Stimulated activated CD8-positive, alpha-beta memory T cell treated with anti-CD3 and anti-CD28 coated beads, Interleukin-4, amount 100 ng/mL, for 24 hours (primary cell): ENCODE results near the gene ARMC3.
"Not testable (repeated sequence)": the region's sequence is repeated elsewhere in the genome, so short reads cannot be mapped to it uniquely, and the experiment has no call there.

ENCODE experiments used
- DNase-seq: peaks from one replicate; pipeline ENCODE4 v3.0.0-alpha.2; 2020; ENCODE audit warnings: low read depth

The ARMC3 gene

DNA sequence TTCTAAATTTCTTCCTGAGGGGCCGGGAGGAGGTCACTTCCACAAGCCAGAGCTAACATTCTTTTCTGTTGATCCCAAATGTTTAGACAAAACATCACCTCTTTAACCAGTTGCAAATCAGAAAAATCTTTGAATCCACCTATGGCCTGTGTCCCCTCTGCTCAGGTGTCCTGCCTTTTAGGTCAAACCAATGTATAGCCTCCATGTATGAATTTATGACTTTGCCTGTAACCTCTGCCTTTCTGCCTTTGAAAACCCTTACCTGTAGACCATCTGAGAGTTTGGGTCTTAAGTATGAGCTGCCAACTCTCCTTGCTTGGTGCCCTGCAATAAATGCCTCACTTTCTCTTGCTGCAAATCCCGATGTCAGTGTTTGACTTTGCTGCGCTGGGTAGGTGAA, 123.4 kb downstream of the ARMC3 start:
- DNase-seq: no peak

DNA sequence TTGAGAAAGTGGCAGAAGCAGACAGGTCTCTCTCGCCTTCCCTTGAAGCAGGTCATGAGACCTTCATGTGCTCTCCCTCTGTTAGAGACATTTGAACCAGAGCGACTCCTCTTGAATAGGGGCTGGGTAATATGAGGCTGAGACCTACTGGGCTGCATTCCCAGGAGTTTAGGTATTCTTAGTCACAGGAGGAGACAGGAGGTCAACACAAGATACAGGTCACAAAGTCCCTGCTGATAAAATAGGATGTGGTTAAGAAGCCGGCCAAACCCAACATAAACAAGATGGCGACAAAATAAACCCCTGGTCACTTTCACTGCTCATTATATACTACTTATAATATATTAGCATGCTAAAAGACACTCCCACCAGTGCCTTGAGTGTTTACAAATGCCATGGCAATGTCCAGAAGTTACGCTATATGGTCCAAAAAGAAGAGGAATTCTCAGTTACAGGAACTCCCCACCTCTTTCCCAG, 124.0 kb downstream of the ARMC3 start:
- no peak for DNase-seq

DNA sequence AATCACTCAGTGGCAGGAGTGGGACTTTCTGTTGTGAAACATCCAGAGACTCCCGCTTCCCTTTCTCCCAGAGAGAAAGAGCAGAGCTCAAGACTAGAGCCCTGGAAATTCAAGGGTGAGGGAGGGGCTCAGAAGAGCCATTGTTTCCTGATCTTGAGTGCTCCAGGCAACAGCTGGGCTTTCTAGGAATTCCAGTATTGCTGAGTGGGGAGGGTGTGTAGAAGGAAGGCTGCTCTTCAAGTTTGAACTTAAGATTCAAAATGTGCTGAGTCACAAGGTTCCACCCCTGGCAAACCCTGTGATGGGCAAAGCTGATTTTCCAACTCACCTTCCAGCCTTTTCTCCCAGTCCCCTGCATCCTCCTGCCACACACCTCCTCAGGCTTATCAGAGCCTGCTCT, 125.2 kb downstream of the ARMC3 start:
- DNase-seq: no peak

DNA sequence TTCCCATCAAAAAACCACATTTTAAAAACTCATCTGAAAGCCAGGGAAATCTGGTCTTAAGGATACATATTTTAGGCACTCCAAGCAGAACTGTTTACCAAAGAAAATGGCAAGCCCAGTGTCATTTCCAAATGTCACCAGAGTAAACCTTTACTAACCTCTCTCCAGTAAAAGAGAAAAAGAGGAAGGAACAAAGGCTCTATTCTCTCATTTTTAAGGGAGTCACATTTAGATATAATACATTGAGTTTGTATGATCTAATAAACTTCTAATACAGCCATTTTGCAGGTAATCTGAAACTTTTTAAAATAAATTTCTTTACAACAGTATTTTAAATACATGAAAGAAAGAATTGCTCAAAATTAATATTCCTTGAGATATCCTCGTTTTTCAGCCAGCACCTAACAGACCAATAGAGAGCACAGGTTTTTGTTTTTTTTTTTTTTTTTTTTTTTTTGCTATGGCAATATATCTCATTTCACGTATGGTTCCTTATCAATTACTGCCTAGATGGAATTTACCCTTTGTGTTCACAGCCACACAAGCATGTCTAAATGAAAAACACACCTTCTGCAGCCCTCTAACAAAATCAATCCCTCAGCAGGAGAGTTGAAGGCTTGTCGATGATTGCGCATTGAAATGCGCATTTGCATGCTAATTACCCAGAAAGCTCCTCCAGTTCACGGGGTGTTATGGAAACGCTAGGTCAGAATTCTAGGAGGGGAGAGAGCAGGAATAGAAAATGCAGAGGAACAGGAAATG, 127.8 kb downstream of the ARMC3 start:
- DNase-seq: no peak

DNA sequence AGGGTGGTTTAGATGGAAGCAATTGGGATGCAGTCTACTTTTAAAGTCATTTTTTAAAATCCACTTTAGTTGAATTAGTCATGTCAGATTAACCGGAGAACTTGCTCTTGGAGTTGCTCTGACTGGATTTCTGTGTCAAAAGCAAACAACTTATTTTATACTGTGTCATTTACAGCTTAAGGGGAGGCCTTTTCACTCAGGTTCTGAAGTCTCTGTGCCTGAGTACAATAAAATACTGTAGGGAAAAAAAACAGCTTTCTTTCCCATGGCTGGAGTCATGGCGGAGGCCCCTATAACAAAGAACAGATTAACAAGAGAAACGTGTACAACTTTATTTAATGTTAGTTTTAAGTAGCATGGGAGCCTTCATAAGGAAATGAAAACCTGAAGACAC, 128.3 kb downstream of the ARMC3 start:
- no peak for DNase-seq

DNA sequence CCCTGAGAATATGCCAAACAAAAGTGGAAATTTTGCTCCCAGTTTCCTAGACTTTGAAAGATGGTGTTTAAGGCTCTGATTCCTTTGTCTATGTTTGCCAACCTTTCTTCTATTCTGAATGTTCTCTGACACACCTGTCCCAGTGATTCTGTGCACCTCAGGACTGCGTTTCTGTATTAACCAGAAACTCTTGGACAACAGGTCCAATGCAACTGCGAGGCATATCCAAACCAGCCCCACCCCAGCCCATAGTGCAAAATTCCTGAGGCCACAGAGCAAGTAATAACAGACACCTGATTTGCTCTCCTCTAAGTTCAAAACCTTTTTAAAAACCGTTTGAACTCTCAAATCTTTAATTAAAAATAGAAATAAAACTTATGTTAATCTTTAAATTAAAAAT, 130.5 kb downstream of the ARMC3 start:
- no peak for DNase-seq

DNA sequence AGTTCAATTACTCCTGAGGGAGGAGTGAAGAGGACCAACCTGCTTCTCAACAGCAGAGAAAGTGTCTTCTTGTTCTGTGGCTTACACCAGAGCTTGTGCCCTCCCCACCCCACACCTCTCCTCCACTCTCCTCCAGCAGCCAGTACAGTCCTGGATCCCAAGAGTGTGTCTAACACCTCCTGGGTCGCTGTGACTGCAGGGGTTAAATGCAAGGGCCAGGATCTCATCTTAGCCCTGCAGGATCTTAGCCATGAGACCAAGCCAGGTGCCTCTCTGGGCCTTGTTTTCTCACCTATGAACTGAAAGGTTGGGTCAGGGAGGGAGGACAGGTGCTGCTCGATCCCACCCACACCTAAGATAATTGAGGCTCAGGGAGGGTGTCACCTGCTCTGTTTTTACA, 133.1 kb downstream of the ARMC3 start:
- DNase-seq: no peak

DNA sequence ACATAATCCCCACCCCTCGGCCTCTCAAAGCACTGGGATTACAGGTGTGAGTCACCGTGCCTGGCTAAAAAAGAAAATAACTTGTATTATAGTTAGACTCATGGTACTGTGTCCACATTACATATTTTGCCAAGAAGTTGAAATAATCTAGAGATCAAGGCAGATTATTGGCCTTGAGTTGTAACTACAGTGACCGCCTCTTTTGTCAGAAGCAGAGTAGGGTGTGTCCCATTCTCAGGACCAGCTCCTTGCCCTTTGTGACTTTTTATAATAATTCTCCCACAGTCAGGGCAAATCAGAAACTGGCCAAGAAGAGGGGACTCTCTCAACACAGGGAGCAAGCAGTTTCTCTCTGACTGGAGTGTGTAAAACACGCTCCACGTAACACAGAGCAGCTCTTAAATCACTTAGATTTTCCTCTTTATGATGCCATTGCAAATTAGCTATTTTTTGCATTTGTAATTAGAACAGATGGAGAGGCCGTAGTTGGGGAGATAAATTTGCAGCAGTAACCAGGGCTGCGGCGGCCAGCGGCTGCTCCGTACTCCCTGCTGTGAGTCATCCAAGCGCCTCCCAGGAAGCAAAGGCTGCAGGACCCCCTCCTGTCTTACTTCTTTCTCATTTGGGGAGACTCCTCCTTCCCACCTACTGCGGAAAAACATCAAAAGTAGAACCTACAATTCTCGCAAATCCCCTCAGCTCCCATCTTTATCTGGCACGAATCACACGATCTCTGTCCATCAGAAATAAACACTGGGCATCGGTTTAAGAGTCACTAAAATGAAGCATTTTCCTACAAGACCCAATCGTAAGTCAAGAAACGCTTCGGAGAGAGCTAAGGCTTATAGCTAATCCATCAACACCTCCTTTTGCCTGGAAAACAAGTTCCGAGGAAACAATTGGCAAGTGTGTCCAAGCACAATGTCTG, 135.5 kb downstream of the ARMC3 start:
- no peak for DNase-seq

DNA sequence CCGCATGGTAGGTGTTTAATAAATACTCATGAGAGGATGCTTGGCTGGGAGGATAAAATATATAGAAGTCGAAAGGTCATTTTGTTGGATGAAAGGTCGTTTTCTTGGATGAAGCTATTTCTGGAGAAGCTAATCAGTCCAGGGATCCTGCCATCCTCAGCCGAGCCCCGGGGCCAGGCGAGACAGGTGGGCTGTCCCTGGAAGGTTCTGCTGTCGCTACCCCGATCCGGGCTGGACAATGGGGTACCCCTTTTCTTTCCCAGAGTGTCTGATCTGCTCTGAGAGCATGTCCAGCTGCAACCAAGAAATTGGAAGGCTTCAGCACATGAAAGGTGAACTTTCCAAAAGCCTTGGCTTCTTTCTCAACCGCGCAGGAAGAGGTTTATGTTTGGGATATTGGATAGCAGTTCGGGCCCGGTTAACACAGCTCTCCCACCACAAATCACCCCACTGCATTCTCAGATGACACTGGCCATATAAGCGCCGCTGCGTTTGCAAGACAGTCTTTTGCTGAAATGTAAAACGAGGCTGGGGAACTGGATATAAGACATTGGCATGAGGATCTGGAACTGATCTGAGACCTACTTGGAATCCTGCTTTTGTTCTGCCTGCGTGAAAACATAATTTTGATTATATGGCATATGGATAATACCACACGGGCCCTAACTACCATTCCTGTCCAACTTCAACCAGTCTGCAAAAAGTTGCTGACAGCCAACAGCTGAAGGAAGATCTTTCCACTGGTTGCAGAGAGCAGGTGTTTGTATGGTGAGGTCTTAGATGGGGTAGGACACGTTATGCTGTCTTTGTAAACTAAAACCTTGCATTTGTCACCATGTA, 136.3 kb downstream of the ARMC3 start:
- no peak for DNase-seq

DNA sequence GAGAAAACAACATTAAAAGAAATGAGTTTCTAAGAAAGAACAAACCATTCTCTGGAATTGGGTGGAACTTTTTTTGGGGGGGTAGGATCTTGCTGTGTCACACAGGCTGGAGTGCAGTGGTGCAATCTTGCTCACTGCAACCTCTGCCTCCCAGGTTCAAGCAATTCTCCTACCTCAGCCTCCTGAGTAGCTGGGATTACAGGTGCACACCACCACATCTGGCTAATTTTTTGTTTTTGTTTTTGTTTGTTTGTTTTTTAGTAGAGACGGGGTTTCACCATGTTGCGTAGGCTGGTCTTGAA, 136.9 kb downstream of the ARMC3 start:
- DNase-seq: not testable (repeated sequence)

DNA sequence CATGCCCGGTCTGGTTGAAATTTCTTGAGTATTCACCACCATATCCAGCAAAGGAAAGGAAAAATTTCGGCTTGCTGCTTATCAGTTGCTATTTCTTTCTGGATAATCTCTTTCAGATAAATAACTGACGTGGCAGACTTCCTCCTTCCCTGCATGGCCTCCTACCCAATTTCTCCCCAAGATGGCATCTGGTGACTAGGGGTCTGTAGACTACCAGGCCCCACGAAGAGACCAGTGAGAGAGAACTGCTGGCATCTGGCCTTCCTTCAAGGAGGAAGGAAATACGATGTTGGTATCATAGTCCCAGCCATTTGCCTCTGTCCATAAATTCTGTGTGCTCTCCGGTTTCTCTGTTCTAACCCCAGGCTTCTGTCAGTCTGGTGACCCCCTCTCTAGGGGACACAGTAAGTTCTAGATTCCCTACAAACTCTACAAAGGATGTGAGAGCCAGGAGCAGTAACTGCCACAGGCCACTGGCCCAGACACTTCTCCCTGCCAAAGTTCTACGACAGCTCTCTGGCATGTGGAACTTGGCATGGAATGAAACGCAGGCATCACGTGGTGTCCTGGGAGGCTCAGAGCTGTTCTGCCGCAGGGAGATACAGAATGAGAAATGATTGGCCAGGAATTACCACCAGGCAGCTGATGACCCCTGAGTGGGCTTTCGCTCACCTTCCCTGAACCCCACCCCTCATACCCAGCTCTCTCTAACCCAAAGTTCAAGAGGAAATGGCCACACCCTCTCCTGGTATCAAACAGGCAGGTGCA, 137.5 kb downstream of the ARMC3 start:
- no peak for DNase-seq

DNA sequence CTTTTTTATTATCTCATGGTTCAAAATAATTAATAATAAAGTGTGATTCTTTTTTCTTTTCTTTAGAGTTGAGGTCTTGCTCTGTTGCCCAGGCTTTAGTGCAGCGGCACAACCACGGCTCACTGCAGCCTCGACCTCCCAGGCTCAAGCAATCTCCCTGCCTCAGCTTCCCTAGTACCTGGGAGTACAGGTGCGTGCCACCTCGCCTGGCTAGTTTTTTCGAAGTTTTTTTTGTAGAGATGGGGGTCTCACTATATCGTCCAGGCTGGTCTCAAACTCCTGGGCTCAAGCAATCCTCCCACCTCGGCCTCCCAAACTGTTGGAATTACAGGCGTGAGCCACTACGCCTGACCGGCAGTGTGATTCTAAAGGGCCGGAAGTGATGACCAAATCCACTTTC, 139.5 kb downstream of the ARMC3 start:
- no peak for DNase-seq

DNA sequence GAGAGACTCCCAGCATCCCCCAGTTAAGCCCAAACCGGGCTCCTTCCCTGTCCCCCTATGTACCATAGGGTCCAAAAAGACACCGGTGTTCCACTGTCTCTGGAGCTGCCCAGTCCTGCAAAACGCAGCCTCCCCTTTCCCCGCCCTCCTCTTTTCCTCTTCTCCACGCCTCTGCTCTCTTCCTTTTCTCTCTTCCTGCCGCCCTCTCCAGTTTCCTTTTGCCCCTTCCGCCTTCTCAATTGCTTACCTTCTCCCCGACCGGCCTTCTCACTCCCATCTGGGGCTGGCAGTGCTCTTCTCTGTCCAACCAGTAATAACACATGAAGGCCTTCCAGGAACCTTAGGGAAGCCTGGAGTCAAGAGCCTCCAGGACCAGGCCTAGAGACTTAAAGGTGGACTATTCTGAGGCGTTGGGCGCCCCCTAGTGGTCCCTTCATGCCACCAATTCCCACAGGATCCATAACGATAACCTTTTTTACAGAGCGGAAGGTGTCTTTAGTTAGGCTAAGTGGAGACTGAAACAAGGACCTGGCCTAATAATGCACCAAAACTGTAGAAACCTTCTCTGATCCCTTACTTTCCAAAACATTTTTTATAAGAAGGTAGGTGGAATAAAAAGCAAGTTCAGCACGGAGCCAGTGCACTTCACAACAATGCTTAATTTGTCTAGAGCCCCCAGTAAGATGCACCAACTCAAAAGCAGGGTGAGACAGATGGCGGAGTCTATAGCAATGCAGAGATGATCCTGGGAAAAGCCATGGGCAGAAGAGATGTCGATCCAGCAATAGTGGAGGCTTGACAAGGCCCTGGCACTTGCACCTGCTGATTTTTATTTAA, 140.3 kb downstream of the ARMC3 start:
- DNase-seq: peak; percentile 45

DNA sequence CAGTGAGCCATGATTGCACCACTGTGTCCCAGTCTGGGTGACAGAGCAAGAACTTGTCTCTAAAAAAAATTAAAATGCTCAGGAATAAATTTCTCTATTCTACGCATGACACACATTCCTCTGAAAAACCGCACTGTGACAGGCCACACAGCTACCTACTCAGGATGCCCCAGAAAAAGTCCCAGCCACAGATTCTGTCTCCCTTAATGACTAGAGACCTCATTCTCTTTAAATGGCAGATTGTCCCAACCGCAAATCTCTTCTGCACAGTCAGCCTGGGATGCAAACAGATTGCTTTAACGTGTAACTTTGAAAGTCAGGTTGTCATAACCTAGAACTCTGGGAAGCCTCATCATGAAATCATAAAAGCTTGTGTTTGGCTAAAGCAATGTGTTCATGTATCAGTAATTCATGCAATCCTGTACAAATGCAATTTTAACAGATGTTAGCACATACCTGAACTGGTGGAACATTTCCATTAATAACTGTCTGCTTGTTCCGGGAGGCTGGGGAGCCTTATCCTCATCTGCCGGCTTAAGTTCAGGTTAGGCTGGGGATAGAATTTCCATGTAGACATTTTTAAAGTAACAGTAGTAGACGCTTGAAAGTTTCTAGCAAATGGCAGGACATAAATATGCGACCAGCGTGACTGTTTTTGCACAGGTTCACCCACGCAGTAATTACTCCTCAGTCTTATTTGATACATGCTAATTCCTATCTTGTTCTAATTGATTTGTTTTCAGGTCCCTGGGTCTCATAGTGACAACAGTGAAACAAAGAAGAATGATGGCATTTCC, 141.4 kb downstream of the ARMC3 start:
- no peak for DNase-seq

DNA sequence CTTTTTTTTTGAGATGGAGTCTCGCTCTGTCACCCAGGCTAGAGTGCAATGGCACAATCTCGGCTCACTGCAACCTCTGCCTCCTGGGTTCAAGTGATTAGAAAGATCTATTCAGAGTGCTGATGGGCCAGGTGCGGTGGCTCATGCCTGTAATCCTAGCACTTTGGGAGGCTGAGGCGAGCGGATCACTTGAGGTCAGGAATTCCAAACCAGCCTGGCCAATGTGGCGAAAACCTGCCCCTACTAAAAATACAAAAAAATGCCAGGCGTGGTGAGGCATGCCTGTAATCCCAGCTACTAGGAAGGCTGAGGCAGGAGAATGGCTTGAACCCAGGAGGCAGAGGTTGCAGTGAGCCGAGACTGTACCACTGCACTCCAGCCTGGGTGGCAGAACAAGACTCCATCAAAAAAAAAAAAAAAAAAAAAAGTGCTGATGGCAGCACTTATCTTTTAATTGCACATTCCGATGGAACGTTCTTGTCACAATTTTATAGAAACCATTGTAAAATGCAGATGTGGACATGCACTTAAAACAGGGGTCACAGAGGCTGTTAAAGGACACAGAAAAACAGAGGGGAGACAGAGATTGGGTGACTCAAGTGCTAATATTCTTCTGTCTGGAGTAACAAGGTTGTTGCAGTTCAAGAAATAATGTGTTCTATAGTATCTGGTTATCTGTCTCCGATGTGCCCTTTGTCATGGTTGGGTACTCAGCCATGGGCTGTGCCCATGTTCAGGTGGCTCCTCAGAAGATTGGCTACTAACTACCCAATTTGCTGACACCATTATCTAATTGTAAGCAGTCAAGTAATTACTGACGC, 142.4 kb downstream of the ARMC3 start:
- DNase-seq: not testable (repeated sequence)

DNA sequence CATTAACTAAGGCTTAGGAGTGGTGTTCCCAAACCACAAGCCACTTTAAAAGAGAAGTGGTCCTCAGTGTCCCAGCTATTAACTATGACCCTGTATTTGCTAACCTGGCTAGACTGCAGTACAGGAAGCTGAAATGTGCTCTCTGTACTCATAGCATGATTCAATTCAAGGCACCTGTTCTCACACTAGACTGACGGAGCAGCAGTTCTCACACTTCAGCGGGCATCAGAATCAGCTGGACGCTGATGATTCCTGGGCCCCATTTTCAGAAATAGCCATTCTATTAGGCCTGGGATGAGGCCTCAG, 143.0 kb downstream of the ARMC3 start:
- no peak for DNase-seq

DNA sequence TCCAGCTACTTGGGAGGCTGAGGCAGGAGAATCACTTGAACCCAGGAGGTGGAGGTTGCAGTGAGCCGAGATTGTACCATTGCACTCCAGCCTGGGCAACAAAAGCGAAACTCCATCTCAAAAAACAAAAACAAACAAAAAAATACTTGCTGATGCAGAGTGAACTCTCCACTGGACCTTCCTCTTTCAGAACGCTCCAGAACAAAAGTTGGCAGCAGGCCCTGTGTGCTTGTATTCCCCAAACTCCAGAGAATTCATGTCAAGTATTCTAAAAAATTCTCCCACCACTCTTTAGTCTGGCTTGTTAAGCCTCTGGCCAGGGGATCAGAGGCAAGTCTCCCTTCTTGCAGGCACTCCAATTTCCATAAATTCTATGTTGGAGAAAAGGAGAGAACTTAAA, 144.7 kb downstream of the ARMC3 start:
- not testable (repeated sequence) for DNase-seq

DNA sequence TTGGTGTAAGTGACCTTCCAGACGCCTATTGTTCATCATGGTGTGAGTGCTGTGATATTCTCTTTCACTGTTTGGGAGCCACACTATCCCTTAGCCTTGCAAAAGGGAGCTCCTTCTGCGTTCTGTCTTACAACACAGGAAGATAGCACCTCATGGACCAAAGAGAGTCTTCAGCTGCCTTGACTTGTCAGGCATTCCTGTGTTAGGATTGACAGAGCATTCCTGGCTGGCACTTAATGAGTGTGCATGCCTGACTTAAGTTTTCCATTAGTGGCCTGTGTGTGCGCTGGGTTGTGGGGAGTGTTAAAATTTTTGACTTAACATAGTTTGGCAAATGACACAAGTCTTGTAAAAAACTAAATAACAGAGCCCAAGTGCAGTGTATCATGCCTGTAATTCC, 145.7 kb downstream of the ARMC3 start:
- no peak for DNase-seq

DNA sequence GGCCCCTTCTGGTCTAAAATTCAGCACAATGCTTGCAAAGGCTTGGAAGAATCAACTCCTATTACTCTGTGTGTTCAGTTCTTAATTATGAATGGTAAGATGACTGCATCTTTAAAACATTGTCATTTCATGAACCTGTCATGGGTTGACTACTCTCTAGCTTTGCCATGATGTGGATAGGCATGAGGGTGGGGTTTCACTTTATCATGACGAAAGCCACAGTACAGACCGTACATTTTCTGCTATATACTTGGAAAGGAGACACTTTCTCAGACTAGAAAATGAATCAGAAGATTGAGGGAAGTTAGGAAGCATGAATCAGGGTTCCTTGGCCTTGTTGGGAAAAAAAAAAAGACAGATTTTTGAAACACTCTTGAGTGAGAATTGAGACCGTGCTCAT, 147.8 kb downstream of the ARMC3 start:
- no peak for DNase-seq
